ENCODE results near the gene PHF1.
A peak's percentile ranks its signal among the peaks of the same experiment; 100 is the strongest.

The PHF1 gene

GRCh38 chr6:33372526-33373123 lies 38.2 kb upstream of the PHF1 start:
- TF ChIP-seq SPI1 (IDR thresholded peaks at IDR 0.05; ENCODE audit: borderline replicate concordance, low read depth) (no peak), REST (IDR thresholded peaks at IDR 0.05; ENCODE audit: insufficient replicate concordance, low read depth) (no peak), POLR2AphosphoS5 (IDR thresholded peaks at IDR 0.05; ENCODE audit: low read depth) (no peak), CTCF (IDR thresholded peaks at IDR 0.05; ENCODE audit: insufficient read depth, low read length) (no peak), GABPA (IDR thresholded peaks at IDR 0.05; ENCODE audit: low read depth) (no peak)
- DNase-seq (ENCODE audit: low read depth in 1 of 2, low spot score in 1 of 2), result peak in 1 of 2 experiments; percentile 21
- no peak overlapping the region for H3K4me3 ChIP-seq (replicated peaks; ENCODE audit: insufficient read depth, low read length)
- no peaks in the 10 kb centered on the region for H3K27me3 ChIP-seq (ENCODE audit: insufficient read depth, poor library complexity, severe bottlenecking)
- H3K27ac ChIP-seq (replicated peaks), result no peak overlapping the region; the same call in 1 of the 2 replicates

DNA sequence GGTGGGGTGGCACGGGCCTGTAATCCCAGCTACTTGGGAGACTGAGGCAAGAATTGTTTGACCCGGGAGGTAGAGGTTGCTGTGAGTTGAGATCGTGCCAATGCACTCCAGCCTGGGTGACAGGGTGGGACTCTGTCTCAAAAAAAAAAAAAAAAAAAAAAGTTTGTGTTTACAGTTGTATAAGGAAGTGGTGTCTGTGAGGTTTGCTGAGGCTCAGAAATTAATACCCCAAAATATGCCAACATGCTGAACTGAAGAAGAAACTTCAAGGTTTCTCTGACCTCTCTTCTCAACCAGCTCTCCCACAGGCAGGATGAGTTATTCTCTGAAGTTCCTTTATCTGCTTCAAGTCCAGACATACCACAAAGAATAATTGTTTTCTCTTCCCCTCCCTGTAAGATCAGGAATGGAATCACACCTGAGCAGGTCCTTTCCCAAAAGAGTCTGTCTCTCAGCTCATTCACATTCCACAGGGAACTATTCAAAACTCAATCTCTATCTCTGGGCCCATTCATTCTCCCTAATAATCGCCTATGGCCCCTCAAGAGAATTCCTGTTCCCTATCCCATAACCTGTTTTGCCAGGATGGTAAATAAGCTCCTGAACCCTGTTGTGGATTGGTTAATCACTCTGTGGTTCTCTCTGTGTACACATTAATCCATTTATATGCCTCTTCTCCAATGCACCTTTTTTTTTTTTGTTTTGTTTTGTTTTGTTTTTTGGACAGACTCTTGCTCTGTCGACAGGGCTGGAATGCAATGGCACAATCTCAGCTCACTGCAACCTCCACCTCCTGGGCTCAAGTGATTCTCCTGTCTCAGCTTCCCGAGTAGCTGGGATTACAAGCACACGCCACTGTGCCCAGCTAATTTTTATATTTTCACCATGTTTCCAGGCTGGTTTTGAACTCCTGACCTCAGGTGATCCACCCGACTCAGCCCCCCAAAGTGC lies 36.6 kb upstream of the PHF1 start:
- H3K27ac ChIP-seq (replicated peaks), result no peak overlapping the region; the same call in 1 of the 2 replicates
- H3K4me3 ChIP-seq (replicated peaks; ENCODE audit: insufficient read depth, low read length), result no peak overlapping the region
- no peaks in the 10 kb centered on the region for H3K27me3 ChIP-seq (ENCODE audit: insufficient read depth, poor library complexity, severe bottlenecking)
- DNase-seq (ENCODE audit: low read depth in 1 of 2, low spot score in 1 of 2), result no peak
- no peak for TF ChIP-seq SPI1 (IDR thresholded peaks at IDR 0.05; ENCODE audit: borderline replicate concordance, low read depth)
- no peak for TF ChIP-seq GABPA (IDR thresholded peaks at IDR 0.05; ENCODE audit: low read depth)
- no peak for TF ChIP-seq POLR2AphosphoS5 (IDR thresholded peaks at IDR 0.05; ENCODE audit: low read depth)
- no peak for TF ChIP-seq REST (IDR thresholded peaks at IDR 0.05; ENCODE audit: insufficient replicate concordance, low read depth)
- no peak for TF ChIP-seq CTCF (IDR thresholded peaks at IDR 0.05; ENCODE audit: insufficient read depth, low read length)

GRCh38 chr6:33375143-33375671 lies 35.6 kb upstream of the PHF1 start:
- no peak overlapping the region for H3K4me3 ChIP-seq (replicated peaks; ENCODE audit: insufficient read depth, low read length)
- no peak overlapping the region; the same call in 1 of the 2 replicates for H3K27ac ChIP-seq (replicated peaks)
- peak; percentile 54 to 71 for DNase-seq (ENCODE audit: low read depth in 1 of 2, low spot score in 1 of 2)
- H3K27me3 ChIP-seq (ENCODE audit: insufficient read depth, poor library complexity, severe bottlenecking), result no peaks in the 10 kb centered on the region
- TF ChIP-seq SPI1 (IDR thresholded peaks at IDR 0.05; ENCODE audit: borderline replicate concordance, low read depth), result no peak
- no peak for TF ChIP-seq POLR2AphosphoS5 (IDR thresholded peaks at IDR 0.05; ENCODE audit: low read depth)
- TF ChIP-seq REST (IDR thresholded peaks at IDR 0.05; ENCODE audit: insufficient replicate concordance, low read depth), result no peak
- TF ChIP-seq CTCF (IDR thresholded peaks at IDR 0.05; ENCODE audit: insufficient read depth, low read length), result no peak
- no peak for TF ChIP-seq GABPA (IDR thresholded peaks at IDR 0.05; ENCODE audit: low read depth)
